HEK293 (cell line): ENCODE measurements around the gene SYNJ2.
A peak's percentile ranks its signal among the peaks of the same experiment; 100 is the strongest.

ENCODE experiments used
- CTCF ChIA-PET: fragments of 350-600 bp; formaldehyde crosslinking; extraction: SDS; loops from one replicate; lab custom pipeline; 2021; ENCODE audit warnings: antibody characterized with exemption; lab: Yijun Ruan, JAX
- POLR2A ChIA-PET: fragments of 300-600 bp; formaldehyde crosslinking; extraction: SDS; loops from one replicate; lab custom pipeline; 2020; ENCODE audit warnings: antibody characterized with exemption, inconsistent platforms; lab: Yijun Ruan, JAX
- H3K27ac ChIP-seq: fragments of 200-500 bp; sonication (Bioruptor generic); 2 replicates; pipeline ENCODE4 v1.5.1; 2014; ENCODE audit warnings: low read depth, low read length, control low read depth, inconsistent platforms; ENCODE audit errors: extremely low read depth
- H3K36me3 ChIP-seq, 2 experiments: fragments of 200-500 bp in 1 of 2; sonication (Bioruptor generic) in 1 of 2; 1 replicate in 1 of 2; 2 replicates in 1 of 2; pipeline ENCODE4 v1.5.1; 2014 to 2017; ENCODE audit warnings: inconsistent platforms in 2 of 2, low read length in 2 of 2; ENCODE audit not compliant: control insufficient read depth in 2 of 2, insufficient read depth in 1 of 2
- H3K4me1 ChIP-seq: fragments of 200-500 bp; sonication (Bioruptor generic); 2 replicates; pipeline ENCODE4 v1.5.1; 2014; ENCODE audit warnings: mild to moderate bottlenecking, low read length, inconsistent platforms; ENCODE audit not compliant: control insufficient read depth, insufficient read depth
- H3K4me3 ChIP-seq: 2 replicates; pipeline ENCODE4 v1.5.1; 2011; ENCODE audit warnings: low read depth, mild to moderate bottlenecking, control low read depth, low read length, moderate library complexity
- H3K9me3 ChIP-seq: fragments of 200-500 bp; sonication (Bioruptor generic); 2 replicates; pipeline ENCODE4 v1.5.1; 2014; ENCODE audit warnings: low read depth, low read length, inconsistent platforms; ENCODE audit not compliant: control insufficient read depth, insufficient read depth
- GLI2 ChIP-seq: fragments of 450-650 bp; formaldehyde crosslinking; IDR thresholded peaks from 2 replicates; pipeline ENCODE4; 2017; ENCODE audit warnings: missing biosample characterization, missing genetic modification characterization, low read depth, borderline replicate concordance
- KLF16 ChIP-seq: fragments of 450-650 bp; formaldehyde crosslinking; IDR thresholded peaks from 2 replicates; pipeline ENCODE4 v1.5.1; 2017; ENCODE audit warnings: missing biosample characterization, missing genetic modification characterization
- SCRT2 ChIP-seq: fragments of 450-650 bp; formaldehyde crosslinking; IDR thresholded peaks from 2 replicates; pipeline ENCODE4 v1.5.1; 2016; ENCODE audit warnings: missing biosample characterization, missing genetic modification characterization
- ZBTB1 ChIP-seq: fragments of 450-650 bp; formaldehyde crosslinking; IDR thresholded peaks from 2 replicates; pipeline ENCODE4 v1.5.1; 2016; ENCODE audit warnings: missing biosample characterization, missing genetic modification characterization
- ZBTB21 ChIP-seq: fragments of 450-650 bp; formaldehyde crosslinking; IDR thresholded peaks from 2 replicates; pipeline ENCODE4 v1.5.1; 2017; ENCODE audit warnings: missing biosample characterization, missing genetic modification characterization
- ZFP3 ChIP-seq: fragments of 450-650 bp; formaldehyde crosslinking; IDR thresholded peaks from 2 replicates; pipeline ENCODE4 v1.5.1; 2016; ENCODE audit warnings: low read depth, missing biosample characterization, missing genetic modification characterization
- ZNF146 ChIP-seq: fragments of 450-650 bp; formaldehyde crosslinking; IDR thresholded peaks from 2 replicates; pipeline ENCODE4 v1.5.1; 2016; ENCODE audit warnings: missing biosample characterization, missing genetic modification characterization
- ZNF16 ChIP-seq: fragments of 450-650 bp; formaldehyde crosslinking; IDR thresholded peaks from 2 replicates; pipeline ENCODE4 v1.5.1; 2016; ENCODE audit warnings: low read depth, missing biosample characterization, missing genetic modification characterization
- ZNF175 ChIP-seq: fragments of 450-650 bp; formaldehyde crosslinking; IDR thresholded peaks from 2 replicates; pipeline ENCODE4 v1.5.1; 2016; ENCODE audit warnings: missing biosample characterization, missing genetic modification characterization
- ZNF221 ChIP-seq: fragments of 450-650 bp; formaldehyde crosslinking; IDR thresholded peaks from 2 replicates; pipeline ENCODE4 v1.5.1; 2017; ENCODE audit warnings: missing biosample characterization, missing genetic modification characterization, borderline replicate concordance
- ZNF24 ChIP-seq: fragments of 450-650 bp; formaldehyde crosslinking; IDR thresholded peaks from 2 replicates; pipeline ENCODE4 v1.5.1; 2016; ENCODE audit warnings: missing biosample characterization, missing genetic modification characterization
- ZNF302 ChIP-seq: fragments of 450-650 bp; formaldehyde crosslinking; IDR thresholded peaks from 2 replicates; pipeline ENCODE4 v1.5.1; 2016; ENCODE audit warnings: missing biosample characterization, missing genetic modification characterization, low read depth
- ZNF391 ChIP-seq: fragments of 450-650 bp; formaldehyde crosslinking; IDR thresholded peaks from 2 replicates; pipeline ENCODE4 v1.5.1; 2016; ENCODE audit warnings: low read depth, missing biosample characterization, missing genetic modification characterization, borderline replicate concordance
- ZNF416 ChIP-seq: fragments of 450-650 bp; formaldehyde crosslinking; IDR thresholded peaks from 2 replicates; pipeline ENCODE4 v1.5.1; 2016; ENCODE audit warnings: missing biosample characterization, missing genetic modification characterization
- ZNF426 ChIP-seq: fragments of 450-650 bp; formaldehyde crosslinking; IDR thresholded peaks from 2 replicates; pipeline ENCODE4 v1.5.1; 2017; ENCODE audit warnings: missing biosample characterization, missing genetic modification characterization, mild to moderate bottlenecking, inconsistent platforms, moderate library complexity
- ZNF548 ChIP-seq: fragments of 450-650 bp; formaldehyde crosslinking; IDR thresholded peaks from 2 replicates; pipeline ENCODE4 v1.5.1; 2016; ENCODE audit warnings: missing biosample characterization, missing genetic modification characterization
- ZNF555 ChIP-seq: fragments of 450-650 bp; formaldehyde crosslinking; conservative IDR thresholded peaks from 2 replicates; pipeline ENCODE4 v1.5.1; 2017; ENCODE audit warnings: missing biosample characterization, mild to moderate bottlenecking, missing genetic modification characterization, inconsistent platforms
- ZNF580 ChIP-seq: fragments of 450-650 bp; formaldehyde crosslinking; IDR thresholded peaks from 2 replicates; pipeline ENCODE4 v1.5.1; 2016; ENCODE audit warnings: missing biosample characterization, missing genetic modification characterization
- ZNF621 ChIP-seq: fragments of 450-650 bp; formaldehyde crosslinking; IDR thresholded peaks from 2 replicates; pipeline ENCODE4 v1.5.1; 2017; ENCODE audit warnings: missing biosample characterization, missing genetic modification characterization
- ZNF639 ChIP-seq: fragments of 450-650 bp; formaldehyde crosslinking; IDR thresholded peaks from 2 replicates; pipeline ENCODE4 v1.5.1; 2016; ENCODE audit warnings: missing biosample characterization, missing genetic modification characterization
- ZNF654 ChIP-seq: fragments of 450-650 bp; formaldehyde crosslinking; IDR thresholded peaks from 2 replicates; pipeline ENCODE4 v1.5.1; 2016; ENCODE audit warnings: low read depth, missing biosample characterization, missing genetic modification characterization
- ZNF747 ChIP-seq: fragments of 450-650 bp; formaldehyde crosslinking; IDR thresholded peaks from 2 replicates; pipeline ENCODE4 v1.5.1; 2016; ENCODE audit warnings: missing biosample characterization, missing genetic modification characterization
- ZNF837 ChIP-seq: fragments of 450-650 bp; formaldehyde crosslinking; IDR thresholded peaks from 2 replicates; pipeline ENCODE4 v1.5.1; 2016; ENCODE audit warnings: missing biosample characterization, missing genetic modification characterization
- TF ChIP-seq, protein P1 (sequence below): fragments of 450-650 bp; formaldehyde crosslinking; IDR thresholded peaks from 2 replicates; pipeline ENCODE4 v1.5.1; 2017; ENCODE audit warnings: missing biosample characterization, missing genetic modification characterization
- TF ChIP-seq, protein P2 (sequence below): fragments of 450-650 bp; formaldehyde crosslinking; IDR thresholded peaks from 2 replicates; pipeline ENCODE4; 2016; ENCODE audit warnings: missing biosample characterization, missing genetic modification characterization

SYNJ2 gene

DNA sequence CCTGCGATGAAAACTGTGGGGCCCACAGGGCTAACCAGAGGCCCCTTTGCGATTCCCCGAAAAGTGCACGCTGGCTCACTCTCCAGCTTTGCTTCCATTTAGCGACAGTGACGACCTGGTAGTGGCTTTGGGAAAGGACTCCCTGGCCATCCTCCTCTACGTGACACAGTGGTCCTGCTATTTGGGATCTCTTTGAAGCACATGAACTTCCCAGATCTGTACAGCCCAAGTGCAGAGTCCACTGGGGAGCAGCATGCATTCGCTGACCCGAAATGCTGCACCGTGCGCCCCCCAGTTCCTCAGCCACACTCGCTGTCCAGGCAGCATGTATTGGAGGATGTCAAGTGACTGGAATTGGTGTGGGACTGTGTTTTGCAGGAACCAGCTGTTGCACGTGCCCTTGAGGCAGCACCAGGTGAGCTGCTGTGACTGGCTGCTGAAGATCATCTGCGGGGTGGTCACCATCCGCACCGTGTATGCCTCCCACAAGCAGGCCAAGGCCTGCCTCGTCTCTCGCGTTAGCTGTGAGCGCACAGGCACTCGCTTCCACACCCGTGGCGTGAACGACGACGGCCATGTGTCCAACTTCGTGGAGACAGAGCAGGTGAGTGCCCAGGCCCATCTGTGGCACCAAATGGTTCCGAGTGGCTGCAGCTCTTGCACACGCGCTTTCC lies 51.6 kb downstream of the SYNJ2 start:
- POLR2A ChIA-PET, result interaction anchor here (1.3 kb wide), 1 partner anchor 25 kb away, joined by 6 read pairs; no protein-coding TSS in a partner anchor
- TF ChIP-seq SCRT2 (tag by site-specific recombination), result peak; percentile 57
- no peak for TF ChIP-seq ZNF837 (tag by site-specific recombination)
- TF ChIP-seq, all 188 proteins: peak for 1
- no peak overlapping the region for H3K4me3 ChIP-seq
- CTCF ChIA-PET, result no interaction called here
- H3K4me1 ChIP-seq, result peaks cover 10% of the 10 kb centered on the region
- no peaks in the 10 kb centered on the region for H3K9me3 ChIP-seq
- peaks cover 0 to 36% of the 10 kb centered on the region in 2 experiments; a peak in 1 of 3 replicates for H3K36me3 ChIP-seq
- H3K27ac ChIP-seq, result no peak overlapping the region

DNA sequence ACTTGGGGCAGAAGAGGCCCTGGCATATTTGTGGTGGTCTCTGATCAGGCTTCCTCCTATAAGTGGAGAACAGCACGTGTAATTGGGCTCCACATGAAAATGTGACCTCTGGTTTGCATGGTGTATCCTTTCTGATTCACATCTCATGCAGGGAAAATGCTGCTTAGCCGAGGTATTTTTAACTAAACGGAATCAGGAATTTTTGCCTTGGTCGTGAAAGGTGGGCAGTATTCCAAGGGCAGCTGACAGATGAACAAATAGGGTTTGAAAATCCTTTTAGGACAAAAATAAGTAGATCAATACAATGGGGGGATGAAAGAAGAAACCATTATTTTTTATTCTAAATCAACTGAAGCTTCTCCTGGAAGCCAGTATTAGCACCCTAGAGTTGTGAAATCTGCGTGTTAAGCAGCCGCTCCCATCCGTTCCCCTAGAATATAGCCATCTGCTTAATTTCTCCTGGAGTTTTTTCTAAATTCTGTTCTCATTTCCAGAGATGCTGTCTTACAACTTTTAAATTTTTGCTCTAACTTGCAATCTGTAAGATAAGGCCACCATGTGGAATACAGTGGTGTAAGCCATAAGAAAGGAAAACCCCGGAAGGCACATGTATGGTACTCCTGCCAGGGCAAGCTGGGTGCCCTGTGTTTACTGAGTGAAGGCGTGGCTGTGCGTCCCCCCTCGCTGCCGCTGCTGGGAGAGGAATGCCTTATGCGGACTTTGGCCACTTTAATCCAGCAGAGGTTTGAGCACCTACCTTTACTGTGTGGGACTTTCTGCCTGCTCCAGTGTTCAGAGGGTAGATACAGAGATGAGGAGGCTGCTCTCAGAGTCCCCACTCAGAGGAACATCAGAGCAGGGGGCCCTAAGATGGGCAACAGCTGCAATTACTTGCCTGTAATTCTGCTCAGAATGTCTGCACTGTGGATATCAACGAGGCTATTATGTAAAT lies 52.4 kb downstream of the SYNJ2 start:
- ChIA-PET POLR2A (no interaction called here), CTCF (interaction anchor here (3.2 kb wide), 1 partner anchor 8 kb away, joined by 25 read pairs; no protein-coding TSS in a partner anchor)
- peaks cover 13% of the 10 kb centered on the region for H3K4me1 ChIP-seq
- H3K27ac ChIP-seq, result no peak overlapping the region
- H3K4me3 ChIP-seq, result no peak overlapping the region
- H3K9me3 ChIP-seq, result no peaks in the 10 kb centered on the region
- H3K36me3 ChIP-seq, result peaks cover 0 to 32% of the 10 kb centered on the region in 2 experiments; a peak in 1 of 3 replicates
- TF ChIP-seq ZBTB21 (tag by site-specific recombination) (no peak), GLI2 (tag by site-specific recombination) (no peak), ZNF426 (tag by site-specific recombination) (no peak), ZBTB1 (tag by site-specific recombination) (no peak), ZFP3 (tag by site-specific recombination) (no peak), ZNF16 (tag by site-specific recombination) (no peak), KLF16 (tag by site-specific recombination) (no peak), ZNF555 (tag by site-specific recombination) (no peak)

DNA sequence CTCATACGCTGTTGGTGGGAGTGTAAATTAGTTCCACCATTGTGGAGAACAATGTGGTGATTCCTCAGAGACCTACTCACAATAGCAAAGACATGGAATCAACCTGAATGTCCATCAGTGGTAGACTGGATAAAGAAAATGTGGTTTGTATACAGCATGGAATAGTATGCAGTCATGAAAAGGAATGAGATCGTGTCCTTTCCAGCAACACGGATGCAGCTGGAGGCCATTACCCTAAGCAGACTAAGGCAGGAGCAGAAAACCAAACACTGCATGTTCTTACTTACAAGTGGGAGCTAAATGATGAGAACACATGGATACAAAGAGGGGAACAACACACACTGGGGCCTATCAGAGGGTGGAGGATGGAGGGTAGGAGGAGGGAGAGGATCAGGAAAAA lies 54.6 kb downstream of the SYNJ2 start:
- ChIA-PET CTCF (interaction anchor here (0.6 to 3.2 kb wide), 4 partner anchors 10 to 162 kb away, joined by 3 to 25 read pairs (median 4); no protein-coding TSS in a partner anchor), POLR2A (interaction anchor here (0.7 kb wide), 3 partner anchors 8 to 901 kb away, joined by 3 to 4 read pairs (median 4); no protein-coding TSS in a partner anchor)
- no peaks in the 10 kb centered on the region for H3K9me3 ChIP-seq
- H3K4me3 ChIP-seq, result no peak overlapping the region
- peaks cover 29% of the 10 kb centered on the region for H3K4me1 ChIP-seq
- peaks cover 0 to 24% of the 10 kb centered on the region in 2 experiments; a peak in 1 of 3 replicates for H3K36me3 ChIP-seq
- no peak overlapping the region for H3K27ac ChIP-seq
- no peak for TF ChIP-seq ZNF747 (tag by site-specific recombination)
- TF ChIP-seq ZNF24 (tag by site-specific recombination), result no peak
- TF ChIP-seq ZNF639 (tag by site-specific recombination), result no peak
- TF ChIP-seq, protein P1, sequence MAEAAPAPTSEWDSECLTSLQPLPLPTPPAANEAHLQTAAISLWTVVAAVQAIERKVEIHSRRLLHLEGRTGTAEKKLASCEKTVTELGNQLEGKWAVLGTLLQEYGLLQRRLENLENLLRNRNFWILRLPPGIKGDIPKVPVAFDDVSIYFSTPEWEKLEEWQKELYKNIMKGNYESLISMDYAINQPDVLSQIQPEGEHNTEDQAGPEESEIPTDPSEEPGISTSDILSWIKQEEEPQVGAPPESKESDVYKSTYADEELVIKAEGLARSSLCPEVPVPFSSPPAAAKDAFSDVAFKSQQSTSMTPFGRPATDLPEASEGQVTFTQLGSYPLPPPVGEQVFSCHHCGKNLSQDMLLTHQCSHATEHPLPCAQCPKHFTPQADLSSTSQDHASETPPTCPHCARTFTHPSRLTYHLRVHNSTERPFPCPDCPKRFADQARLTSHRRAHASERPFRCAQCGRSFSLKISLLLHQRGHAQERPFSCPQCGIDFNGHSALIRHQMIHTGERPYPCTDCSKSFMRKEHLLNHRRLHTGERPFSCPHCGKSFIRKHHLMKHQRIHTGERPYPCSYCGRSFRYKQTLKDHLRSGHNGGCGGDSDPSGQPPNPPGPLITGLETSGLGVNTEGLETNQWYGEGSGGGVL (tag by site-specific recombination), result no peak
- TF ChIP-seq ZNF580 (tag by site-specific recombination), result peak; percentile 89
- TF ChIP-seq ZNF416, result no peak
- TF ChIP-seq, protein P2, sequence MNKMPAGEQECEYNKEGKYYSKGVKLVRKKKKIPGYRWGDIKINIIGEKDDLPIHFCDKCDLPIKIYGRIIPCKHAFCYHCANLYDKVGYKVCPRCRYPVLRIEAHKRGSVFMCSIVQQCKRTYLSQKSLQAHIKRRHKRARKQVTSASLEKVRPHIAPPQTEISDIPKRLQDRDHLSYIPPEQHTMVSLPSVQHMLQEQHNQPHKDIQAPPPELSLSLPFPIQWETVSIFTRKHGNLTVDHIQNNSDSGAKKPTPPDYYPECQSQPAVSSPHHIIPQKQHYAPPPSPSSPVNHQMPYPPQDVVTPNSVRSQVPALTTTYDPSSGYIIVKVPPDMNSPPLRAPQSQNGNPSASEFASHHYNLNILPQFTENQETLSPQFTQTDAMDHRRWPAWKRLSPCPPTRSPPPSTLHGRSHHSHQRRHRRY (tag by site-specific recombination), result no peak
- no peak for TF ChIP-seq ZNF175 (tag by site-specific recombination)
- TF ChIP-seq ZNF654 (tag by site-specific recombination), result no peak
- no peak for TF ChIP-seq ZNF548
- TF ChIP-seq ZNF621 (tag by site-specific recombination), result no peak
- peak; percentile 100 for TF ChIP-seq ZNF146 (tag by site-specific recombination)
- TF ChIP-seq ZNF221 (tag by site-specific recombination), result no peak
- TF ChIP-seq ZNF391 (tag by site-specific recombination), result no peak
- no peak for TF ChIP-seq ZNF302 (tag by site-specific recombination)
